RWPE1 (cell line): Measurements from ENCODE around the gene TIAM1.
A peak's percentile ranks its signal among the peaks of the same experiment; 100 is the strongest.

Experiments used
- CTCF ChIA-PET: fragments of 350-600 bp; sonication (Branson Sonifier 250); formaldehyde crosslinking; extraction: SDS; loops from one replicate; lab custom pipeline; 2021; lab: Yijun Ruan, JAX
- POLR2A ChIA-PET: fragments of 400-600 bp; formaldehyde crosslinking; extraction: SDS; loops from one replicate; lab custom pipeline; 2020; ENCODE audit warnings: antibody characterized with exemption; ENCODE audit not compliant: low non-redundant PET; lab: Yijun Ruan, JAX
- DNase-seq: peaks from one replicate; pipeline ENCODE4 v3.0.0; 2012; ENCODE audit warnings: low spot score
- H3K27ac ChIP-seq: fragments of 450-650 bp; 2 replicates; pipeline ENCODE4 v1.5.1; 2017
- CTCF ChIP-seq: fragments of 450-650 bp; conservative IDR thresholded peaks from 2 replicates; pipeline ENCODE4 v1.5.1; 2017; ENCODE audit warnings: low read depth, mild to moderate bottlenecking

Gene TIAM1

GRCh38 chr21:31289702-31290101 is 54.4 kb downstream of the TIAM1 start:
- no peak for DNase-seq
- no peak for TF ChIP-seq CTCF
- H3K27ac ChIP-seq = no peak overlapping the region
- ChIA-PET CTCF (no interaction called here), POLR2A (no interaction called here)

- TF ChIP-seq CTCF = no peak
- POLR2A ChIA-PET = no interaction called here
- CTCF ChIA-PET = no interaction called here
- no peak overlapping the region for H3K27ac ChIP-seq
- no peak for DNase-seq
Observed at GRCh38 chr21:31288191-31288590, 55.9 kb downstream of the TIAM1 start.

- TF ChIP-seq CTCF = no peak
- no peak overlapping the region for H3K27ac ChIP-seq
- ChIA-PET POLR2A (no interaction called here), CTCF (interaction anchor here (0.6 kb wide), 1 partner anchor 287 kb away, joined by 4 read pairs; no protein-coding TSS in a partner anchor)
- no peak for DNase-seq
Observed at GRCh38 chr21:31287201-31287600, 56.9 kb downstream of the TIAM1 start.

- H3K27ac ChIP-seq = no peak overlapping the region
- POLR2A ChIA-PET = no interaction called here
- TF ChIP-seq CTCF = no peak
- CTCF ChIA-PET = interaction anchor here (0.6 kb wide), 2 partner anchors 16 to 287 kb away, joined by 3 to 4 read pairs; no protein-coding TSS in a partner anchor
- no peak for DNase-seq
Observed at GRCh38 chr21:31286621-31287020, 57.4 kb downstream of the TIAM1 start.

GRCh38 chr21:31284797-31285397 is 59.2 kb downstream of the TIAM1 start:
- CTCF ChIA-PET = interaction anchor here (0.6 kb wide), 1 partner anchor 22 kb away, joined by 3 read pairs; no protein-coding TSS in a partner anchor
- H3K27ac ChIP-seq = no peak overlapping the region

GRCh38 chr21:31283025-31283424 is 61.0 kb downstream of the TIAM1 start:
- POLR2A ChIA-PET = no interaction called here
- no peak for TF ChIP-seq CTCF
- no peak for DNase-seq
- no peak overlapping the region for H3K27ac ChIP-seq
- CTCF ChIA-PET = interaction anchor here (1.4 kb wide), 1 partner anchor 65 kb away, joined by 3 read pairs; no protein-coding TSS in a partner anchor

More at GRCh38 chr21:31284797-31285397, 59.2 kb downstream of the TIAM1 start:
- DNase-seq = peak; percentile 17
- TF ChIP-seq CTCF = no peak
- POLR2A ChIA-PET = no interaction called here
